DMS153 (cell line): ENCODE data around the gene GOLGA8M.
"Not testable (repeated sequence)": the region's sequence is repeated elsewhere in the genome, so short reads cannot be mapped to it uniquely, and the experiment has no call there.

Experiments used
- DNase-seq: peaks from one replicate; lab custom pipeline; 2025; lab: John Stamatoyannopoulos, UW

GOLGA8M gene, protein sequence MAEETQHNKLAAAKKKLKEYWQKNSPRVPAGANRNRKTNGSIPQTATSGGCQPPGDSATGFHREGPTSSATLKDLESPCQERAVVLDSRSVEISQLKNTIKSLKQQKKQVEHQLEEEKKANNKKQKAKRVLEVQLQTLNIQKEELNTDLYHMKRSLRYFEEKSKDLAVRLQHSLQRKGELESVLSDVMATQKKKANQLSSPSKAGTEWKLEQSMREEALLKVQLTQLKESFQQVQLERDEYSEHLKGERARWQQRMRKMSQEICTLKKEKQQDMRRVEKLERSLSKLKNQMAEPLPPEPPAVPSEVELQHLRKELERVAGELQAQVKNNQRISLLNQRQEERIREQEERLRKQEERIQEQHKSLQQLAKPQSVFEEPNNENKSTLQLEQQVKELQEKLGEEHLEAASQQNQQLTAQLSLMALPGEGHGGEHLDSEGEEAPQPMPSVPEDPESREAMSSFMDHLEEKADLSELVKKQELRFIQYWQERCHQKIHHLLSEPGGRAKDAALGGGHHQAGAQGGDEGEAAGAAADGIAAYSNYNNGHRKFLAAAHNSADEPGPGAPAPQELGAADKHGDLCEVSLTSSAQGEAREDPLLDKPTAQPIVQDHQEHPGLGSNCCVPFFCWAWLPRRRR

DNA sequence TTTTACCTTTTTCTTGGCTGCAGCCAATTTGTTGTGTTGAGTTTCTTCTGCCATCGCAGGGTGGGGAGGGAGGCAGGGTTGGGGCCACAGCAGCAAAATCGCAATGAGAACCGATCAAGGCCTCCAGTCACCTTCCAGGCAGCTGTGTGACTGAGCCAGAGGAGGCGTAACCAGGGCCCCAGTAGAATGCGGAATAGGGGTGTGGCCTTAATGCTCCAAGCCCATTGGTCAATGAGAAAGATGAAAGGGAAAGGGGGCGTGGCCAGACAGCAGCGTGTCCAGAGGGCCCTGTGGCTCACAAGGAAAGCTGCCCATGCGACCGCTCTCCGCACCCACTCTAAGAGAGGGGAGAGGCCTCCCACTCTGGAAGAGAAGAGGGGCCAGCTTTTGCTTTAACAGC, at the start of gene GOLGA8M:
Gene GOLGA8M, minus strand, starts transcription at position 152 of the 400 bp plus-strand sequence. Its CDS starts 98 bp downstream, at position 54.
- not testable (repeated sequence) for DNase-seq

DNA sequence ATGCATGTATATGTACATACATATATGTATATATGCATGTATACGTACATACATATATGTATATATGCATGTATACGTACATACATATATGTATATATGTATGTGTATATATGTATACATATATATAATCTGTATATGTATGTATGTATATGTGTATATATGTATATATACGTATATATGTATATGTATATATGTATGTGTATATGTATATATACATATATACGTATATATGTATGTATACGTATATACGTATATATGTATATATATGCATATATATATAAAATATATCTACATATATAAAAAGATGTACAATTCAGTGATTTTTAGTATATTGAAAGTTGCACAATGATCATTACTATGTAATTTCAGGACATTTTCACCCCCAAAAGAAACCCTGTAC, 30.7 kb upstream of the GOLGA8M start:
- DNase-seq = not testable (repeated sequence)

DNA sequence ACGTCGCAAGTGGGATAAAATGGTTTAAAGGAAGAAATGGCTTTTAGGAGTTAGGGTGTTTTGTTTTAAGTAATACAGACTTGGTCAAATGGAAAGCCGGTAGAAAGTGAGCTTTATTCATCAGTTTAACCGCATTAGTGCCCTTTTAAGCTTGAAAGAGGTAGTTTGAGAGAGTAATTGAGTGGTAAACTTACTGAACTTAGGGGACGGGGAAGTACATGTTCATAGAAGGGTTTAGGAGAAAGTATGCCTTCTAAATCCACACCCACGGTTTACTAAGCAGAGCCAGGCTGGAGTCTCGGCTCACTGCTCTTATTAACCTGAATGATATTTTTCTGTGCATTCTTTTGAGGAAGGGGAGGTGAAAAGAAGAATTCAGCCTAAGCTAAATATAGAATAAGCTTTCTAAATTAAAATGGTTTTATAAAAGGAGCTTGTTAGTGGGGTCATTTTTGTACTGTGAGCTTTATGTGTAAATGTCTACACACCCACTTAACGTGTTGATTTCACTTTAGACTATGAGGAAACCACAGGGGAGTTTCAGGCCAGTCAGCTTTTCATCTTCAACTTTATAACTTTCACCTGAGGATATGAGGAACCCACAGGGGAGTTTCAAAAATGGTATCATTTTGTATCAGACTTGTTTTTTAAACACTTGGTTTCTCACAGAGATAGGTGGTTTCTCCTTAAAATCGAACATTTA, 26.5 kb upstream of the GOLGA8M start:
- DNase-seq = not testable (repeated sequence)

DNA sequence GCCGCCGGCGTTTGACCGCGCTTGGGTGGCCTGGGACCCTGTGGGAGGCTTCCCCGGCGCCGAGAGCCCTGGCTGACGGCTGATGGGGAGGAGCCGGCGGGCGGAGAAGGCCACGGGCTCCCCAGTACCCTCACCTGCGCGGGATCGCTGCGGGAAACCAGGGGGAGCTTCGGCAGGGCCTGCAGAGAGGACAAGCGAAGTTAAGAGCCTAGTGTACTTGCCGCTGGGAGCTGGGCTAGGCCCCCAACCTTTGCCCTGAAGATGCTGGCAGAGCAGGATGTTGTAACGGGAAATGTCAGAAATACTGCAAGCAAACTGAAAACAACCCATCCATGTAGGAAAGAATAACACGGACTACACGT, 26.0 kb upstream of the GOLGA8M start:
- DNase-seq = not testable (repeated sequence)

DNA sequence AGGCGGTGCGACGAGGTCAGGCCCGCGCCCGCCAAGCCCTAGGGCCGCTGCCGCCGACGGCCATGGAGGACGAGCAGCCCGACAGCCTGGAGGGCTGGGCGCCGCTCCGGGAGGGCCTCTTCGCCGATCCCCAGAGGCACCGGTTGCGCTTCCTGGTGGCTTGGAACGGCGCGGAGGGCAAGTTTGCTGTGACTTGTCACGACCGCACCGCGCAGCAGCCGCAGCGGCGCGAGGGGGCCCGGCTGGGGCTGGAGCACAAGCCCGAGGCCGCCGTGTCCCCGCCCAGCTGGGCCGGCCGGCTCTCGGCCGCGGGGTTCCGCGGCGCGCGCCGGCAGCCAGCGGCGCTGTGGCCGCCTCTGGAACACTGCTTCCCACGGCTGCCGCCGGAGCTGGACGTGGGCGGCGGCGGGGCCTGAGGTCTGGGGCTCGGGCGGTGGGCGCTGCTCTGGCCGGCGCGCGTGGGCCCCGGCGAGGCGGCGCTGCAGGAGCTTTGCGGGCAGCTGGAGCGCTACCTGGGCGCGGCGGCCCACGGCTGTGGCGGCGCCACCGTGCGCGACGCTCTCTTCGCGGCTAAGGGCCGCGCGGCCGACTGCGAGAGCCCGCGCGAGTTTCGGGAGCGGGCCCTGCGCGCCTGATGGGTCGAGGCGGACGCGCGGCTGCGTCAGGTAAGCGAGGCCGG, 25.4 kb upstream of the GOLGA8M start:
- not testable (repeated sequence) for DNase-seq

DNA sequence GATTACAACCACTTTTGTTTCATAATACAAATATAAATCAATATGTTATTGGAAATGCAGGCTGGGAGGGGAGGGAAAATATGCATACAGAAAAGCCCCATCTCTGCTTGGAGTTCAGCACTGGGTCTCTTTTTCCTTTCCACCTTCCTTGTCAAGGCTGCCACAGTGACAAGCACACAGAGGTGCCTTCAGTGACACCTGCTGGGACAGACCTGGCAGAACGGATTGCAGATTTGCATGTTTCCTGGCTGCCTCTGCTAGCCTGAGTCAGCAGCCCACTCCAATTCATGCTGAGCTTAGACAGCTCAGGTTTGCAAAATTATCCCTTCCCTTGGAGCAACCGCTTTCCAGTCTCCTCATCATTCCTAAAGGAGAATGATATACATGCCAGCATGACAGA, 15.8 kb upstream of the GOLGA8M start:
- peak; percentile 37 for DNase-seq

DNA sequence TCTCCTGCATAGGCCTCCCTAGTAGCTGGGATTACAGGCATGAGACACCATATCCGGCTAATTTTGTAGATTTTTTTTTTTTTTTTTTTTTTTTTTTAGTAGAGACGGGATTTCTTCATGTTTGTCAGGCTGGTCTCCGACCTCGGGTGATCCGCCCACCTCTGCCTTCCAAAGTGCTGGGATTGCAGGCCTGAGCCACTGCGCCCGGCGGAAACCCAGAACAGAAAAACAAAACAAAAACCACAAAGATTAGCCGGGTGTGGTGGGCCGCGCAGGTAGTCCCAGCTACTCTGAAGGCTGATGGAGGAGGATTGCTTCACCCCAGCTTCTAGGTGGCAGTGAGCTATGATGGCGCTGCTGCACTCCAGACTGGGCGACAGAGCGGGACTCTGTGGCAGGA, 14.8 kb upstream of the GOLGA8M start:
- not testable (repeated sequence) for DNase-seq

DNA sequence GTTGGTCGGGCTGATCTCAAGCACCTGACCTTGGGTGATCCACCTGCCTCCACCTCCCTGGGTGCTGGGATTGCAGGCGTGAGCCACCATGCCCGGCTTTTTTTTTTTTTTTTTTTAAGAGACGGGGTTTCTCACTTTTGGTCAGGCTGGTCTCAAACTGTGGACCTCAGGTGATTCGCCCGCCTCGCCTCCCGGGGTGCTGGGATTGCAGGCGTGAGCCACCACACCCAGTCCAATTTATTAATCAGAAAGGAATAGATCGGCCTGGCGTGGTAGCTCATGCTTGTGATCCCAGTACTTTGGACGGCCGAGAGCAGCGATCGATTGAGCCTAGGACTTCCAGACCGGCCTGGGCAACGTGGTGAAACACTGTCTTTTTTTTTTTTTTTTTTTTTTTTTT, 13.9 kb upstream of the GOLGA8M start:
- DNase-seq = no peak

DNA sequence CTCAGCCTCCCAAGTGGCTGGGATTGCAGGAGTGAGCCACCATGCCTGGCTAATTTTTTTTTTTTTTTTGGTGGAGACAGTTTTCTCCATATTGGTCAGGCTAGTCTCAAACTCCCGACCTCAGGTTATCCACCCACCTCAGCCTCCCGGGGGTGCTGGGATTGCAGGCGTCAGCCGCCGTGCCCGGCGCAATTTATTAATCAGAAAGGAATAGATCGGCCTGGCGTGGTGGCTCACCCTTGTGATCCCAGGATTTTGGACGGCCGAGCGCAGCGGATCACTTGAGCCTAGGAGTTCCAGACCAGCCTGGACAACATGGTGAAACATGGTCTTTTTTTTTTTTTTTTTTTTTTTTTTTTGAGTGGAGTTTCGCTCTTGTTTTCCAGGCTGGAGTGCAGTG, 13.3 kb upstream of the GOLGA8M start:
- no peak for DNase-seq

DNA sequence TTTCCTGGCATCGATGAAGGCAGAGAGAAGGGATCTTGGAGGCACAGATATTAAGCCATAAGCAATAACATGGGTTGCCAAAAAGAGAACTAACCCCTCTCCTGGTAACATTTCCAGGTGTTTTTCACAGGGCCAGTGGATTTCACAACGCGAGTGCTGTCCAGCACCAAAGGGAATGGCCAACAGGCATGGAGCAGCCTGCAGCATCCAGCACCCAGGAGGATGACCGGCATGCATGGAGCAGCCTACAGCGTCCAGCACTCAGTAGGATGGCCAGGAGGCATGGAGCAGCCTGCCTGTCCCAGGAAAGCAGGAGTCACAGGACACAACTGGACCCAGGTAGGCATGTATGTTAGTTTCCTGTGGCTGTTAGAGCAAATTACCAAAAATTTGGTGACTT, 11.8 kb upstream of the GOLGA8M start:
- DNase-seq = not testable (repeated sequence)

DNA sequence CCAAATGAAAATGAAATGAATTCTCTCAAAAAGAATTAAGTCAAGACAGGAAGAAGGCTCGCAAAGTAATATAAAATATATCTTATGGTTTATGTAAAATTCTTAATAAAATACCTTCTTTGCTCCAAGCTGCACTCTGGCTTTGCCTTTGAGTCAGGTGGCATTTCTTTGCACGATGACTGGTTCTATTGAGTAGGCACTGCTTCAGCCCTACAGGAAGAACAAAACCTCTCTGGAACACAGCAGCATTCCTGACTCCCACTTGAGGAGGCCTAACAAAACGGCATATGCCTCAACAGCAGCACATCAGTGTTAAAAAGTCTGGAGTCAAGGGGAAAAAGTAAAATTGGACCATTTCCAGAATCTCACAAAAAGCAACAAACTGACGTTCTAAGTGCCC, 7.4 kb upstream of the GOLGA8M start:
- DNase-seq = not testable (repeated sequence)

DNA sequence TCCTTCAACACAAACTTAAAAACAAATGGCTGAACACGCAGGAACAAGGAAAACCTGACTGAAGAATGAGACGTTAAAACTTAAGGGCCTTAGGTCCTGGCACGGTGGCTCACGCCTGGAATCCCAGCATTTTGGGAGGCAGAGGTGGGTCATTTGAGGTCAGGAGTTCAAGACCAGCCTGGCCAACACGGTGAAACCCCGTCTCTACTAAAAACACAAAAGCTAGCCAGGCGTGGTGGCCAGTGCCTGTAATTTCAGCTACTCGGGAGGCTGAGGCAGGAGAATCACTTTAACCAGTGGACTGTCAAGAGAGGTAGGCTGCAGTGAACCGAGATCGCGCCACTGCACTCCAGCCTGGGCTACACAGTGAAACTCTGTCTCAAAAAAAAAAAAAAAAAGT, 6.4 kb upstream of the GOLGA8M start:
- not testable (repeated sequence) for DNase-seq

DNA sequence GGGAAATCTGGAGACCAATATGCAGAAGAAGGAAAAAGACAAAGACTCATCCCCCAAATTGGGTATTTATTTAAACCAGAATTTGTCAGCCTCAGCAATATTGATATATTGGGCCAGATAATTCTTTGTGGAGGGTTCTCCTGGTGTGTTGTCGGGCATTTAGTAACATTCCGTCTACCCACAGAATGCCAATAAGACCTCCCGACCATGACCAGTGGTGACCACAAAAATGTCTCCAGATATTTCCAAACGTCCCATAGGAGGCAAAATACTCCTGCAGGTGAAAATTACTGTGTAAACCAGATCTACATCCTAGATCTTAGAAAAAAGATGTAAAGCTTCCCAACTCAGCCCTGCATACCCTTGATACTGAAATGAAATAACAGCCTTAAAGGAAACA, 2.0 kb upstream of the GOLGA8M start:
- DNase-seq = not testable (repeated sequence)

DNA sequence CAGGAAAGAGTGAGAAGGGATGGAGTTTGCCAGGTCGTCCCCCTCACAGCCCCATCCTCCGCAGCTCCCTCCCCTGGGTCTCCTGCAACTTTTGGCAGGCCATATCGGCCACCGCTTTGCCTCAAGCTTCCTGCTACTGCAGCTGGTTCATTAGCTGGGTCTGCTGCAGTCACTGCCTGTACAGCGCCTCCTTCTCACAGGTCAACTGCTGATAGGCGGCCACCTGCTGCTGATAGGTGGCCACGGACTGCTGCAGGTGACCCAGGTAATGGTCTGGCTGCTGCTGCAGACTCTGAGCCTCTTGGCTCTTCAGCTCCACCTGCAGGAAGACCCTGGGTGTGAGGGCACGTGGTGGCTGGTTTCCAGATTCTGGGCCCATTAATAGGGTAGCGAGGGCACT, 8.3 kb downstream of the GOLGA8M start:
- DNase-seq = not testable (repeated sequence)

DNA sequence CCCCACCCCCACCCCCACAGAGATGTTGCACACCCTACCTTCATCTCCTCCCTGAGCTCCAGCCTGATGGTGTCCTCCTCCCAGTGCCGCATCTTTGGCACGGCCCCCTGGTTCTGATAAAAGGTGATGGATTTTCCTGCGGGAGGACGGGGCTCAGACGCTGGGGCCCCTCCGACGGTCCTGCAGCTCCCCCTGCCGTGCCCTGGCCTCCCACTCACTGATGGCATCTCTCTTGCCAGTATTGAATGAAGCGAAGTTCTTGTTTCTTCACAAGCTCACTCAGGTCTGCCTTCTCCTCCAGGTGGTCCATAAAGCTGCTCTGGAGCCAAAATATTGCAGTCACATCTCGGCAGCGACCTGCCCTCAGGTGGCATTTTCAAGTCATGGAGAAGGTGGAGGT, 9.8 kb downstream of the GOLGA8M start:
- not testable (repeated sequence) for DNase-seq

DNA sequence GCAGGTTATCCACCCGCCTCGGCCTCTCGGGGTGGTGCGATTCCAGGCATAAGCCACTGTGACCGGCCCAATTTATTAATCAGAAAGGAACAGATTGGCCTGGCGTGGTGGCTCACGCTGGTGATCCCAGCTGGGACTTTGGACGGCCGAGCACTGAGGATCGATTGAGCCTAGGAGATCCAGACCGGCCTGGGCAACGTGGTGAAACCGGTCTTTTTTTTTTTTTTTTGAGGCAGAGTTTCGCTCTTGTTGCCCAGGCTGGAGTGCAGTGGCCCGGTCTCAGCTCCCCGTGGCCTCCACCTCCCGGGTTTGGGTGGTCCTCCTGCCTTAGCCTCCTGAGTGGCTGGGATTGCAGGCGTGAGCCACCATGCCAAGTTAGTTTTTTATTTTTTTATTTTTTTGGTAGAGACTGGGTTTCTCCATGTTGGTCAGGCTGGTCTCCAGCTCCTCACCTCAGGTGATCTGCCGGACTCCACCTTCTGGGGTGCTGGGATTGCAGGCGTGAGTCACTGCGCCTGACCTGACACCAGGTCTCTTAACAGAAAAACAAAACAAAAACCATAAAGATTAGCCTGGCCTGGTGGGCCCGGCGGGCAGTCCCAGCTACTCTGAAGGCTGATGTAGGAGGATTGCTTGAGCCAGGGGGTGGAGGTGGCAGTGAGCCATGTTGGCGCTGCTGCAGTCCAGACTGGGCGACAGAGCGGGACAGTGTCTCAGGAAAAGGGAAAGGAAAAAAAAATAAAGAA, 18.0 kb downstream of the GOLGA8M start:
- not testable (repeated sequence) for DNase-seq

DNA sequence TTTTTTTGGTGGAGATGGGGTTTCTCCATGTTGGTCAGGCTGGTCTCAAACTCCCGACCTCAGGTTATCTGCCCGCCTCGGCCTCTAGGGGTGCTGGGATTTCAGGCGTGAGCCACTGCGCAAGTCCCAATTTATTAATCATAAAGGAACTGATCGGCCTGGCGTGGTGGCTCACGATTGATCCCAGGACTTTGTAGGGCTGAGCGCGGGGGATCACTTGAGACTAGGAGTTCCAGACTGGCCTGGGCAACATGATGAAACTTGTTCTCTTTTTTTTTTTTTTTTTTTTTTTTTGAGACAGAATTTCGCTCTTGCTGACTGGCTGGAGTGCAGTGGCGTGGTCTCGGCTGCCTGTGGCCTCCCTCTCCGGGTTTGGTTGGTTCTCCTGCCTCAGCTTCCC, 19.2 kb downstream of the GOLGA8M start:
- not testable (repeated sequence) for DNase-seq

DNA sequence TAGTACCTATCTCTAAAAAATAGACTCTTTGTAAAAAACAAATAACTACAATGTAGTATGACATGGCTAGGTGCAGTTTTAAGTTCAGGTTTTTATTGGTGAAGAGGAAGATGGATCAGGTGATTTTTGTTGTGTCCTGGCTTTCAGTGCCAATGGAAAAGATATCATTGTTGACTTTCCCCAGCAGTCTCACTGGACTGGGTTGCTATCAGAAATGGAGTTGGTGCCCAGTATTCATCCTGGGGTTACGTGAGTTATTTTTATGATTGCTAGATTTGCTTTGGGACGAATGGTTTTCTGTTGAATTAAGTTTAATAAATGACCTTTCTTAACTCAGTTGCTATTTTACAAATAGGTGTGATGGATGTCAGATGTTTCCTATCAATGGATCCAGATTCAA, 38.7 kb downstream of the GOLGA8M start:
- DNase-seq = not testable (repeated sequence)

DNA sequence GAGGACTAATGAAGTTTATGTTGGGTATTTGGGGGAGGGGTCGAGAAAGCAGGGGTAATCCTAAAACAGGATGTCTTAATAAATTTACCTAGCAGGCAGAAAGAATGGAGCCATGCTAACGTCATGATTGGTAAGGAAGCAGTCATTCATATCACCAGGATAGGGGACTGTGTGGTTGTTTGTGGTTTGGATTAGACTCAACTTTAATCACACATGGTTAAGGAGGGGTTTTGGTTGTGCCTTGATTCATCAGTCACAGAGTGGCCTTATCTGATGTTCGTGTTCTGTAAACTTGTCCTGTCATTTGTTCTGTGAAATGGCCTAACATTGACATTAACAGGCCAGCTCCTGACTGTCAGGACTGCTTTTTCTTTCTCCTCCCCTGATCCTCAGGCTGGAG, 40.1 kb downstream of the GOLGA8M start:
- not testable (repeated sequence) for DNase-seq

DNA sequence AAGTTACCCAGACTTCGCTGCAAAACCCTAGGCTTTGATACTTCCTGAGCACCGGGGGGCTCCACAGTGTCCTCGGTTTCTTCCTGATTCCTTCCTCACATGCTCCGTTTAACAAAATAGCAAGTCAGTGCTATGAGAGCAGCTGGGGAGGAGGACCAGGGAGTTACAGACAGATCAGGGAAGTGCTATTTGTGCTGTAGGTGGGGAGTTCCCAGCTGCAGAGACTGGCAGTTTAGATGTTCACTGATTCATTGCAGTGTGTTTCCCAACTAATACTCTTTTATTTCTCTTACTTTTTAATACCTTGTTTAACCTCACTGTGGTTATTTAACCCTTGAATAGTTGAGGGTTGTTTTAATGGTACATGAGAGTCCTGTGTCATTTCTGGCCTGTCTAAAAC, 45.8 kb downstream of the GOLGA8M start:
- not testable (repeated sequence) for DNase-seq

DNA sequence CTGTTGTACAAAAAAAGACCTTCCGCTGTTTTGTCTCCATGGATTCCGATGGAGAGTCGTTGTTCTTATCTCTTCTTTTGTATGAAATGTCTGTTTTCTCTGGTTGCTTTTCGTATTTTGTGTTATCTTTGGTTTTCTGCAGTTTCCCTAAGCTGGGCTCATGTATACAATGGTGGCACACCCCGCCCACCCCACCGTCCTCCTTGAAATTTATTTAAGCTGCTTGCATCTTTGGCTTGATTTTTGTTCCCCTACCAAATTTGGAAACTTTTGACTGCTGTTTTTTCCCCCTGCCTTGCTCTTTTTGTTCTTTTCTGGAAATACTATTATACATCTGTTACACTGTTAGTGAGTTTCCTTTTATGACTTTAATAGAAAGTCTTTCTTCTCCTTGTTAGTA, 47.6 kb downstream of the GOLGA8M start:
- not testable (repeated sequence) for DNase-seq
